Activated T-cell treated with anti-CD3 and anti-CD28 coated beads, Interleukin-2, amount 50 U/mL, for 4 hours (primary cell): ENCODE data around the gene SLC47A2. TPM values are rescaled to one million over a fixed set of nuclear protein-coding genes. Genes with fewer than 3 reads are reported as not detected.
A peak's percentile ranks its signal among the peaks of the same experiment; 100 is the strongest.

Experiments used
- ATAC-seq, 2 donors: fragments of 200-7000 bp; cut with Tn5 transposase; one replicate each; pipeline ENCODE4 v1.10.0; 2021
- DNase-seq: peaks from one replicate; pipeline ENCODE4 v3.0.0-alpha.2; 2020
- H3K27me3 Mint-ChIP-seq: one replicate; pipeline ENCODE4 v1.8.0; 2021; ENCODE audit warnings: low read depth, mixed read lengths
- H3K36me3 Mint-ChIP-seq: one replicate; pipeline ENCODE4 v1.8.0; 2022; ENCODE audit warnings: mixed read lengths; ENCODE audit not compliant: insufficient read depth
- H3K4me1 Mint-ChIP-seq: one replicate; pipeline ENCODE4 v1.8.0; 2021; ENCODE audit warnings: low read depth, mixed read lengths
- H3K4me3 Mint-ChIP-seq: one replicate; pipeline ENCODE4 v1.8.0; 2021; ENCODE audit warnings: mild to moderate bottlenecking, moderate library complexity, mixed read lengths
- H3K9me3 Mint-ChIP-seq: one replicate; pipeline ENCODE4 v1.8.0; 2021; ENCODE audit warnings: mixed read lengths
- total RNA-seq, 3 donors: library from RNA; stranded (reverse); gene quantifications; one replicate each; pipeline ENCODE4 v1.2.1, GENCODE V29; 2021

The SLC47A2 gene
- total RNA-seq, 3 donors from 2014 or later: not detected

DNA sequence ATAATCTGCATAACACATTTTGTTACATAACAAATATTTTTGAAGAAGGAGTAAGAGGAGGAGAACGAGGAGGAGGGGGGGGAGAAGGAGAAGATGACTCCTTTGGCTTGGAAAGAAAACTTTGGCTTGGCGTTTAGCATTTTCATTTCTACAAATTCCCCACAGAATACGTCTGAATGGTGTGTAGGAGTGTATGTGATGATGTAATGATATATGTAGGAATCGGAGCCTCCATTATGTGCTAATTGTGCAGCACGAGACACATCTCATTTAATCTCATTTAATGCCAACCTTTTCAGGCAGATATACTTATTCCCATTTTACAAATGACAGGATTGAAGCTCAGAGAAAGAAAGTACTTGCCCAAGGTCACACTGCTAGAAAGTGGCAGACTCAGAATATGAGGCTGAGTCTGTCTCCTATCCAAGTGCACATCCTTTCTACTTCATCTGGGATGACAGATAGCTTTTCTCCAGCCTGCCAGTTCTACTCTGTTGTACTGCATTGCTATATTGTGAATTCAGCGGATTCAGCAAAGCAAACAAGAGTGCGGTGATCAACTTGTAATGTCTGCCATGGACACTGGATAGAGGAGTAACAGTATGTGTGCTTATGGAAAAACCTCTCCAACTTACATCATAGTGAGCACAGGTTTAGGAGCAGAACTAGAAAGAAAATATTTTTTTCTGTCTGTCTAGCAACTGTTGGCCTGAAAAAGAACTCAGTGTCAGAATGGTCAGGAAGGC is 10.4 kb upstream of the SLC47A2 start:
- no peak overlapping the region for H3K4me3 Mint-ChIP-seq
- peaks cover 19% of the 10 kb centered on the region for H3K4me1 Mint-ChIP-seq
- no peaks in the 10 kb centered on the region for H3K27me3 Mint-ChIP-seq
- ATAC-seq (no peak), DNase-seq (no peak)
- no peaks in the 10 kb centered on the region for H3K9me3 Mint-ChIP-seq
- no peaks in the 10 kb centered on the region for H3K36me3 Mint-ChIP-seq

DNA sequence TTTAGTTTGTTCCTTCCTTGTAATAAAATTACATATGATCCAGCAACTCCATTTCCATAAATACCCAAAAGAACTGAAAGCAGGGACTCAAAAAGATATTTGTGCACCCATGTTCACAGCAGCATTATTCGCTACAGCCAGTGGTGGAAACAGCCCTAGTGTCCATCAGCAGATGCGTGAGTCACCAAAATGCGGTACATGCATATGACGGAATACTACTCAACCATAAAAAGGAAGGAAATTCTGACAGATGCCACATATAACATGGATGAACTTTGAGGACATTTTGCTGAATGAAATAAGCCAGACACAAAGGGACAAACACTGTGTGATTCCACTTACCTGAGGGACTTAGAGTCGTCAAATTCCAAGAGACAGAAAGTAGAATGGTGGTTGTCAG is 9.1 kb upstream of the SLC47A2 start:
- Mint-ChIP-seq H3K4me1 (peaks cover 19% of the 10 kb centered on the region), H3K36me3 (no peaks in the 10 kb centered on the region), H3K9me3 (no peaks in the 10 kb centered on the region), H3K4me3 (peak overlapping the region; percentile 62), H3K27me3 (no peaks in the 10 kb centered on the region)
- ATAC-seq (no peak), DNase-seq (no peak)

DNA sequence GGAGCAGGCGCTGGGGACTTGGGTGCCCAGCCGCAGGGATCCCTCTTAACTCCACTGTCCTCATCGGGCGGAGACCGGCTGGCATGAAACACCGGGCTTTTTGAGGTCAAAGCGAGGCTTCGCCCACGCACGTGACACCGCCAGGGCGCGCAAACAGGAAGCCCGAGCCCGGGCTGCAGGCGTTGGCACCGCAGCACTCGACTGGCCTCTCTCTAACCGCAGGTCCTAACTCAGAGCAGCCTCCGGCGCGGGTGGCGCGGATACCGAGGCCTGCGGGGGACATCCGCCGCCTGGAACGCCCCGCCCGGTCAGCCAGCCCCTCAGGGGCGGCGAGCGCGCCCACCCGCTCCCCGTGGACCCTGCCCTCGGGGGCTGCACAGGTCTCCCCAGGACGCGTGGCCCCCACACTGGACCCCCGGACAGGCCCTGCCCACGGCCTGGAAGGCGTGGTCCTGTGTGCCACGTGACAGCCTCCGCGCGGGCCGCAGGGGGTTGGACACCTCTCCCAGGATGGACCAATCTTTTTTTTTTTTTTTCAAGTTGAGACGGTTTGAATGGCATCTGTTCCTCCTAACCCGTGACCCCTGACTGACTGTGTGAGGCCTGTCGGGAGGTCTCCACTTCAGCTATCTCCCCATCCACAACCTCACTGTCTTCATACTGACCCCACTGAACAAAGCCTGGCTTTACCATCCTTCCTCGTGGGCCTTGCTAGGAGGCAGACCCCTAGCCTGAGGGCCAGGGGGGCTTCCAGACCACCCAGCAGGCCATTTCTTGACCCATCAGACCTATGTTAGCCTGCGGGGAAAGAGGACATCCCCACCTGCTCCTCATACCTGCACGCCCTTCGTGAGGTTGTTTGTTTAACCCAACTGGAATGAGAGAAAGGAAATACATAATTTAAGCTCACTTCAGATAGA is 8.4 kb upstream of the SLC47A2 start:
- Mint-ChIP-seq H3K4me1 (peaks cover 19% of the 10 kb centered on the region), H3K36me3 (no peaks in the 10 kb centered on the region), H3K9me3 (no peaks in the 10 kb centered on the region), H3K4me3 (peak overlapping the region; percentile 62), H3K27me3 (no peaks in the 10 kb centered on the region)
- peak; percentile 36 for DNase-seq
- peak; percentile 74 to 84 for ATAC-seq

DNA sequence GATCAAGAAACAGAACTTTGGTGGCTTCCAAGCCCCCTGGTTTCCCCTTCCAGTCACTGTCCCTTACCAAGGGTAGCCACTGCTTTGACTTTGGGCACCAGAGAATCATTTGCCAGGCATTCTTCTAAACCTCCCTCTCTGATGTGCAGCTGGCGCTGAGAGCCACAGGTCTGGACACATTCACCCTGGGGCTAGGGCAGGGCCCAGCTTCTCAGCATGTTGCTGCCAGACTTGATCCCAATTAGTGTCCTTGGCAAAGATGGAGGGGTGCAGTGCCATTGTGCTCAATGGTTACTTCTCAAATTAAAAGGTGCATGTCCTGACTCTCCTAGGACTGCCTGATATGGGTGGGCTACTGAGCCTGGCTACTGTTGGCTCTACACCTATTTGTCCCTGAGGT is 7.6 kb upstream of the SLC47A2 start:
- DNase-seq: no peak
- Mint-ChIP-seq H3K36me3 (no peaks in the 10 kb centered on the region), H3K4me3 (peak overlapping the region; percentile 48), H3K4me1 (peaks cover 19% of the 10 kb centered on the region), H3K9me3 (no peaks in the 10 kb centered on the region), H3K27me3 (no peaks in the 10 kb centered on the region)
- ATAC-seq: peak; percentile 8 to 32

DNA sequence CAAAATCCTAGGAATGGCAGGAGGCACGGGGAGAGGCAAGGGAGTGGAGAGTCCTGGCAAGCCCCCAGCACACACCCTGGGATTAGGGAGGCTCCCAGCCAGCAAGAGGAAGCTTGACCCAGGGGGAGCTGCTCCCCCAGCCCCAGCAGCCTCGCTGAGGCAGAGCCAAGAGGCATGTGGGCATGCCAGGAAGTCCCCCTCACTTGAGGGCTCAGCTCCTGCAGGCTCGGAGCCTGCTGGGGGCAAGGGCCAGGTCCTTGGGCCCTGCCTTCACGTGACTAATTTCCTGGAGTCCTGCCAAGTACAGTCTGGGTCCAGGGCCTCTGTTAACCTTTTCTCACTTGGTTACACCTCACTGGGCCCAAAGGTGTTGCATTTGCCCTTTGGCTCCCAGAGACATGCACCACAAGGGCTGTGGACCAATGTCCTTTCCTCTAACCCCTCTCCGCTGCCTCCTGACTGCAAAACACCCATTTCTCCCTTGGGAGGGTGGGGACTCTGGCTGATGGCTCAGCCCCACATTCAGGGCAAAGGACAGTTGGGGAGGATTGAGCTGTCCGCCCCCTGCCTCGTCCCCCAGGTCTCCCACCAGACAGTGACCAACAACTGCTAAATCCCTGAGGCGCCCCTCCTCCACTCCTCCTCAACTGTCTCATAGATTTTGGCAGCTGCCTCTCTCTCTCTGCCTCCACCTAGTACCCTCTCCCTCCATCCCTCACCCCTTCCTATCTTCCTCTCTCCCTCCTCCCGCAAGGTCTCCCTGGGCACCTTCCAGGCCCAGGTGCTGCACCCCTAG is 4.4 kb upstream of the SLC47A2 start:
- Mint-ChIP-seq H3K36me3 (no peaks in the 10 kb centered on the region), H3K4me3 (no peak overlapping the region), H3K4me1 (peaks cover 19% of the 10 kb centered on the region), H3K27me3 (no peaks in the 10 kb centered on the region), H3K9me3 (no peaks in the 10 kb centered on the region)
- ATAC-seq (no peak), DNase-seq (peak; percentile 3)

DNA sequence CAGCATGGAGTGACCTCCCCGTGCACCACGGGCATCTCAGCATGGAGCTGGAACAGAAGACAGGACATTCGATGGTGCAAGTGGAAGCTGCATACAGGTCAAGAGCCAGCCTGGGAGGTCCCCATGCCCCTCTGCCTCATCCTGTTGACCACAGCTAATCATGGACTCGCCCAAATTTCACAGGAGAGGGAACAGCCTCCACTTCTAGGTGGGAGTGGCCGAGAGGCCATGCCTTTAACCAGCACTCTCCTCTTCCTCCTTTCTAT is 3.8 kb upstream of the SLC47A2 start:
- no peak for ATAC-seq
- H3K27me3 Mint-ChIP-seq: no peaks in the 10 kb centered on the region

DNA sequence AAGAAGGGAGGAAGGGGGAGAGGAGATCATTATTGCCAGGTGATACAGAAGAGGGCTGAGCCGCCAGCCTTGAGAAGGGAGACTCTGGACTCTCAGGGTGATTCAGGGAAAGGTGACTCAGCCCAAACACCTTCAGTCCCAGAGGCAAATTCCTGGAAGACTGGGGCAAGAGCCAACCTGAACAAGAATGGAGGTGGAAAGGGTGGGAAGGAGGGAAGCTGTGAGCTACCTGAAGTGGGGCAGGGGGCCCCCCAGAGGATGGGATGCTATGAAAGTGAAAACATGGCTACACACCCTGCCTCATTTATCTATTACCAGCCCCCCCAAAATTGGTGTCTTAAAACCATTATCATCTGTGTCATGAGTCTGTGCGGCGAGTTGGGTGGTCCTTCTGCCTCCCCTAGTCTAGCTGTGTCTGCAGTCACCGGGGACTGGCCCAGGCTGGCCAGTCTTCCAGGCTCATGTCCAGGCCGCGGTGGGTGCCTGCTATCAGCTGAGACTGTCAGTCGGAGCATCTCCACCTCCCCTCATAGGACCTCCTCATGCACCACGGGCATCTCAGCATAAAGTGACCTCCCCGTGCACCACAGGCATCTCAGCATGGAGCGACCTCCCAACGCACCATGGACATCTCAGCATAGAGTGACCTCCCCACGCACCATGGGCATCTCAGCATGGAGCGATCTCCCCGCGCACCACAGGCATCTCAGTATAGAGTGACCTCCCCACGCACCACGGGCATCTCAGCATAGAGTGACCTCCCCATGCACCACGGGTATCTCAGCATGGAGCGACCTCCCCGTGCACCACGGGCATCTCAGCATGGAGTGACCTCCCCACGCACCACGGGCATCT is 3.2 kb upstream of the SLC47A2 start:
- ATAC-seq: no peak
- Mint-ChIP-seq H3K9me3 (no peaks in the 10 kb centered on the region), H3K27me3 (no peaks in the 10 kb centered on the region), H3K36me3 (no peaks in the 10 kb centered on the region), H3K4me1 (peaks cover 9% of the 10 kb centered on the region), H3K4me3 (no peak overlapping the region)
- no peak for DNase-seq

More for the DNA sequence above, 3.8 kb upstream of the SLC47A2 start:
- peaks cover 13% of the 10 kb centered on the region for H3K4me1 Mint-ChIP-seq
- H3K9me3 Mint-ChIP-seq: no peaks in the 10 kb centered on the region
- H3K4me3 Mint-ChIP-seq: no peak overlapping the region
- DNase-seq: no peak
- no peaks in the 10 kb centered on the region for H3K36me3 Mint-ChIP-seq

DNA sequence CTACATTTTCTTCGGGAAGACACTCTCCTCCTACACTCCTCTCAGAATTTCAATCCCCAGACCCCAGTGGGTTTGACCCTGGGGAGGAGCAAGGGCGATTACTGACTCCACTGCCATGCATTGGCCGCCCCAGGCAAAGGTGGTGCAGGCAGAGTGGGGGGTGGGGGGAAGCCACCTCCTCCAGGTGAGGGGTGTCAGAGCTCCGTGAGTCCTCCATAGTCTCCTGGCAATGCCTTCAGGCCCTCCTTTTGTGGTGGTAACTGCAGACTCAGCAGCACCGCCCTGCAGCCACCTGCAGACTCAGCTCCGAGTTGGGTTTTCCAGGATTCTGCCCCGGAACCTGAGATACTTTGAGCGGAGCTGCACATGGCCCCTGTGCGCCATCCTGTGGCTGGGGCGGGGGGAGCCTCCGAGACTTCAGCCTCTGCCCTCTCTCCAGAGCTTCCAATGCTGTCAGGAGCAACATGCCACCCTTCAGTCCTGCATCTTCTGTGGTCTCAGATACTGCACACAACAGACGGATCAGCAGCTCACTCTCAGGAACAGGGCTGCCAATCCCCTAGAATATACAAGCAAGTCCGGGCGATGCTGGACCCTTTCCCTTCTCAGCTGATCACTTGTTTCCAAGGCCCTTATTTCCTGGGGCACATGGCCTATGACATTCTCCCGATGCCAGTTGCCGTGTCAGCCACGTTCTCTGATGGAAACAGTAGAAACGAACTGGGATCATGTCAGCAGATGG is 2.4 kb upstream of the SLC47A2 start:
- H3K4me1 Mint-ChIP-seq: peaks cover 3% of the 10 kb centered on the region
- no peaks in the 10 kb centered on the region for H3K9me3 Mint-ChIP-seq
- ATAC-seq: no peak
- no peak overlapping the region for H3K4me3 Mint-ChIP-seq
- H3K36me3 Mint-ChIP-seq: no peaks in the 10 kb centered on the region
- H3K27me3 Mint-ChIP-seq: no peaks in the 10 kb centered on the region
- DNase-seq: no peak

DNA sequence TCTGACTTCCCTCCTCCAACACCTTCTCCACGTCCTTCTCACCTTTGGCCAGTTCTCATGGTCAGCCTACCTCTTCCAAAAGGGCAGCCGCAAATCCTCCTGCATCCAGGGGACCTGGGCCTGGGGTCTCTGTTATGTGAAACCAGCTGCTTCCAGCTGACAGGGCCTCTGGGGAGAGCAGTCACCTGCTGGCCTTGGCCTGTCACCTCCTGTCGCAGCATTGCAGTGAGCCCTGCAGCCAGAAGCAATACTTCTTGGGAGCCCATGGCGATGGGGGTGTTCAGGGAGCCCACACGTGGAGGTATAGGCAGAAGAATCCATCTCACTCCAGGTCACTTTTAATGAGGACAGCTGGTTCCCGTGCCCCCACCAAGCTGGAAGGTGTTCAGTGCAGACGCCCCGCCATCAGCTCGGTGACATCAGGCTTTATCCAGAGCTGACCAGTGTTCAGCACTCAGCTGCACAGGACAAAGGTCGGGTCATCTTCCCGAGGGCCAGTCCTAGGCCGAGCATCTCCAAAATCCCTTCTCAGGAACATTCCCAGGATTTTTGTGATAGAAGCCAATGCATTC is 1.7 kb upstream of the SLC47A2 start:
- H3K36me3 Mint-ChIP-seq: no peaks in the 10 kb centered on the region
- H3K9me3 Mint-ChIP-seq: no peaks in the 10 kb centered on the region
- H3K4me3 Mint-ChIP-seq: no peak overlapping the region
- DNase-seq (no peak), ATAC-seq (no peak)
- H3K4me1 Mint-ChIP-seq: peaks cover 1% of the 10 kb centered on the region
- no peaks in the 10 kb centered on the region for H3K27me3 Mint-ChIP-seq

DNA sequence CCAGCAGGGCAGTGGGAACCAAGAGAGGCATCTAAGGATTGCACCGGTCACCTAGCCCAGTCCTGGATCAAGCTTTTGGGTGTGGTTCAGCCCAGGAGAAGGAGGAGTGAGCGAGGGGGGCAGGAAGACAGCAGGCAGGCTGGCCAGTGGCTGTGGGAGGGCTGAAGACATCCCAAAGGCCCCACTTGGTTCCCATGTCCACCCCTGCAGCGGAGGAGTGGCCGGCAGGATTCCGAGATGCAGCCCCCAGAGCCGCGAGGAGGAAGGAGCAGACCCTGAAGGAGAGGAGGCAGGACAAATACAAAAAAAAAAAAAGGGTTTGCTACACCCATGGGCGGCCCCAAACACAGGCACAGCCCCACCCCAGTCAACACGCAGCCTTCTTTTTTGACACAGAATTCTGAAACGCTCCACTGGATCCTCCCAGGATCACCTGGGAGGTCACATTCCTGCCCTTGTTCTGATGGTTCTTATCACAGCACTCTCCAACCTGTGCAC is 1.1 kb upstream of the SLC47A2 start:
- ATAC-seq (no peak), DNase-seq (no peak)
- Mint-ChIP-seq H3K9me3 (no peaks in the 10 kb centered on the region), H3K4me3 (no peak overlapping the region), H3K27me3 (no peaks in the 10 kb centered on the region), H3K4me1 (peaks cover 1% of the 10 kb centered on the region), H3K36me3 (no peaks in the 10 kb centered on the region)

DNA sequence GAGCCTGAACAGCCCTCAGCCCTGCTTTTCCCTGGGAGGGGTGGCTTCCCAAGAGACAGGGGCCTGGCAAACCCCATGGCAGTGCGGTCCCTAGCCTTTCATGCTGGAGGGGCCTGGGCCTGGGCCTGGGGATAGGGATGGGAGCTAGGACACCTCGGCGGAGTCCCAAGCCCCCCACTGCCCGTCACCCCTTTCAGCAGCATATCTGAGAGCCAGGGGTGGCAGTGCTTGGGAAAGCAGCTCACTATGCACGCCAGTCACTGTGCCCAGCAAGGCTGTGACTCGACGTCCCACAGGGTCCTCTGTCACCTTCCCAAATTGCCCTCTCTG is 612 bp upstream of the SLC47A2 start:
- Mint-ChIP-seq H3K4me3 (no peak overlapping the region), H3K27me3 (no peaks in the 10 kb centered on the region)

DNA sequence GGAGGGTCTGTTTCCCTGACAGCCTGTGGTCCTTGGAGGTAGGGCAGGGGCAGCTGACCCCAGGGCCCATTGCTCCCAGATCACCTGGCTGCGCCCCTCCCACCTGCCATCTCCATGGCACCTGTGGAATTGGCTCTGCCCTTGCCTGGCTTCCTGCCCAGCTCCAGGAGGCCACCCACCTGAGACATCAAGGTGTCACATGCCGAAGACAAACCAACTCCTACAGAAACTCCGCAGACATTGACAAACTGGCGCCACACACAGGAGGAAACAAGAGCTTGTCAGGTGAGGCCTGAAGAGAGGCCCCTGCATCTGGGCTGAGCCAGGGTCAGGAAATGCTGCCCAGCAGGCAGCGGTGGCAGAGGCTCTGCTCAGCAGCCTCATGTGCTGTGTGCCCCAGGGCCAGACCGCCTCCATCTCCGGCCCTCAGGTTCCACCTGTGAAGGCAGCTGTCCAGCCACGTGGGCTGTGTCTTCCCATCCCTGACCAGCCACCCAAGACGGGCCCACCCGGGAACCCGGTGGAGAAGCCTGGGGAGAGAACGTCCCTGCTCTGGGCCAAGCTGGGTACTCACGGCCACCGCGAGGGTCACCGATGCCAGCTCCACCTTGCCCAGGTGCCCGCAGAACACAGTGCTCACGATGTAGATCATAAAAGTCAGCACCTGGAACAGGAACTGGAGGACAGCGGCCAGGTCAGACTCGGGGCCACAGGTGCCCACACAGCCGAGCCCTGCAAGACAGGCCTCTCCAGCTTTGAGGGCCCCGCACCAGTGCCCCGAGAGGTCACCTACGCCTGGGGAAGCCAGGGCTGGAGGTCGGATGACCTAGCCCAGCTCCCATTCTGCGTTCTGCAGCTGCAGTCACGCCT is 1.6 kb downstream of the SLC47A2 start:
- ATAC-seq: no peak
- Mint-ChIP-seq H3K4me3 (no peak overlapping the region), H3K4me1 (no peaks in the 10 kb centered on the region), H3K27me3 (no peaks in the 10 kb centered on the region), H3K9me3 (no peaks in the 10 kb centered on the region), H3K36me3 (no peaks in the 10 kb centered on the region)
- no peak for DNase-seq

More for the DNA sequence above, 612 bp upstream of the SLC47A2 start:
- ATAC-seq (no peak), DNase-seq (no peak)
- no peaks in the 10 kb centered on the region for H3K4me1 Mint-ChIP-seq
- H3K36me3 Mint-ChIP-seq: no peaks in the 10 kb centered on the region
- H3K9me3 Mint-ChIP-seq: no peaks in the 10 kb centered on the region
